H9 (cell line): ENCODE data around the gene DUOXA1. TPM values are rescaled to one million over a fixed set of nuclear protein-coding genes. Genes with fewer than 3 reads are reported as not detected.

ENCODE experiments used
- DNase-seq: peaks from one replicate; pipeline ENCODE4 v3.0.0-alpha.2; 2017
- H2AFZ ChIP-seq: one replicate; pipeline ENCODE4 v1.6.1; 2013; ENCODE audit warnings: mild to moderate bottlenecking, low read length, control low read depth, moderate library complexity
- H2AK5ac ChIP-seq: 2 replicates; pipeline ENCODE4 v1.6.1; 2013; ENCODE audit warnings: low read length, control low read depth, mixed read lengths; ENCODE audit not compliant: insufficient read length
- H2BK120ac ChIP-seq: one replicate; pipeline ENCODE4 v1.6.1; 2013; ENCODE audit warnings: low read depth, mild to moderate bottlenecking, low read length, control low read depth, inconsistent platforms; ENCODE audit not compliant: poor library complexity, severe bottlenecking
- H2BK12ac ChIP-seq: 2 replicates; pipeline ENCODE4 v1.6.1; 2013; ENCODE audit warnings: low read length, control low read depth, mixed read lengths, low read depth; ENCODE audit not compliant: insufficient read length
- H2BK15ac ChIP-seq: 2 replicates; pipeline ENCODE4 v1.6.1; 2013; ENCODE audit warnings: low read depth, low read length, control low read depth
- H2BK20ac ChIP-seq: one replicate; pipeline ENCODE4 v1.6.1; 2013; ENCODE audit warnings: low read depth, mild to moderate bottlenecking, low read length, control low read depth, inconsistent platforms; ENCODE audit not compliant: poor library complexity, severe bottlenecking
- H2BK5ac ChIP-seq: 2 replicates; pipeline ENCODE4 v1.6.1; 2013; ENCODE audit warnings: low read length, control low read depth, mixed read lengths; ENCODE audit not compliant: insufficient read length
- H3K14ac ChIP-seq: 2 replicates; pipeline ENCODE4 v1.6.1; 2013; ENCODE audit warnings: low read length, control low read depth; ENCODE audit not compliant: insufficient read depth
- H3K18ac ChIP-seq: 2 replicates; pipeline ENCODE4 v1.6.1; 2013; ENCODE audit warnings: low read depth, mild to moderate bottlenecking, mixed read lengths, low read length, control low read depth; ENCODE audit not compliant: insufficient read length
- H3K23ac ChIP-seq: 2 replicates; pipeline ENCODE4 v1.6.1; 2013; ENCODE audit warnings: low read length, control low read depth, mixed read lengths, low read depth; ENCODE audit not compliant: insufficient read length
- H3K23me2 ChIP-seq: 2 replicates; pipeline ENCODE4 v1.6.1; 2013; ENCODE audit warnings: low read depth, mild to moderate bottlenecking, mixed read lengths, low read length, control low read depth; ENCODE audit not compliant: insufficient read length, poor library complexity, severe bottlenecking
- H3K27ac ChIP-seq: 2 replicates; pipeline ENCODE4 v1.5.1; 2013; ENCODE audit warnings: low read length, control low read depth, mixed read lengths, low read depth; ENCODE audit not compliant: insufficient read length
- H3K27me3 ChIP-seq: 2 replicates; pipeline ENCODE4 v1.6.1; 2013; ENCODE audit warnings: low read length, control low read depth, inconsistent platforms; ENCODE audit not compliant: insufficient read depth
- H3K4ac ChIP-seq: 2 replicates; pipeline ENCODE4 v1.6.1; 2013; ENCODE audit warnings: low read depth, mild to moderate bottlenecking, control low read depth, inconsistent platforms, low read length, moderate library complexity
- H3K4me1 ChIP-seq: 2 replicates; pipeline ENCODE4 v1.6.1; 2013; ENCODE audit warnings: low read length, control low read depth, inconsistent platforms; ENCODE audit not compliant: insufficient read depth
- H3K4me2 ChIP-seq: 2 replicates; pipeline ENCODE4 v1.6.1; 2013; ENCODE audit warnings: low read length, control low read depth, mixed read lengths; ENCODE audit not compliant: insufficient read length, insufficient read depth
- H3K56ac ChIP-seq: 2 replicates; pipeline ENCODE4 v1.6.1; 2013; ENCODE audit warnings: low read depth, mild to moderate bottlenecking, mixed read lengths, low read length, control low read depth; ENCODE audit not compliant: insufficient read length
- H3K79me1 ChIP-seq: 2 replicates; pipeline ENCODE4 v1.6.1; 2013; ENCODE audit warnings: low read depth, mild to moderate bottlenecking, moderate library complexity, low read length, control low read depth, inconsistent platforms; ENCODE audit not compliant: insufficient read depth, poor library complexity, severe bottlenecking
- H3K79me2 ChIP-seq: 2 replicates; pipeline ENCODE4 v1.6.1; 2013; ENCODE audit warnings: low read length, control low read depth, inconsistent platforms; ENCODE audit not compliant: insufficient read depth
- H3K9ac ChIP-seq: 2 replicates; pipeline ENCODE4 v1.6.1; 2013; ENCODE audit warnings: low read length, control low read depth, mixed read lengths; ENCODE audit not compliant: insufficient read length; ENCODE audit errors: extremely low read depth
- H3K9me3 ChIP-seq: one replicate; pipeline ENCODE4 v1.6.1; 2013; ENCODE audit warnings: low read depth, low read length, inconsistent platforms; ENCODE audit not compliant: control insufficient read depth
- H3T11ph ChIP-seq: one replicate; pipeline ENCODE4 v1.6.1; 2013; ENCODE audit warnings: mild to moderate bottlenecking, low read length, control low read depth, inconsistent platforms
- H4K20me1 ChIP-seq: one replicate; pipeline ENCODE4 v1.6.1; 2013; ENCODE audit not compliant: control insufficient read depth, insufficient read length, insufficient read depth
- H4K5ac ChIP-seq: 2 replicates; pipeline ENCODE4 v1.6.1; 2013; ENCODE audit warnings: low read depth, mild to moderate bottlenecking, mixed read lengths, low read length, control low read depth; ENCODE audit not compliant: insufficient read length
- H4K8ac ChIP-seq: replicated peaks from 2 replicates; pipeline ENCODE4 v1.6.1; 2013; ENCODE audit warnings: low read length, control low read depth, mixed read lengths, low read depth; ENCODE audit not compliant: insufficient read length
- H4K91ac ChIP-seq: 2 replicates; pipeline ENCODE4 v1.6.1; 2013; ENCODE audit warnings: low read depth, mild to moderate bottlenecking, moderate library complexity, mixed read lengths, low read length, control low read depth; ENCODE audit not compliant: insufficient read length
- H3K27ac Mint-ChIP-seq, 3 experiments: 2 replicates in 2 of 3; 3 replicates in 1 of 3; pipeline ENCODE4 v1.8.0; 2020 to 2021; ENCODE audit warnings: mixed read lengths in 3 of 3, mild to moderate bottlenecking in 1 of 3, moderate library complexity in 1 of 3
- H3K27me3 Mint-ChIP-seq: 2 replicates; pipeline ENCODE4 v1.8.0; 2021; ENCODE audit warnings: low read depth, mild to moderate bottlenecking, moderate library complexity, mixed read lengths
- H3K36me3 Mint-ChIP-seq, 3 experiments: 2 replicates in 2 of 3; 3 replicates in 1 of 3; pipeline ENCODE4 v1.8.0; 2020 to 2021; ENCODE audit warnings: low read depth in 3 of 3, mixed read lengths in 3 of 3; ENCODE audit not compliant: insufficient read depth in 1 of 3
- H3K4me1 Mint-ChIP-seq, 2 experiments: 2 replicates each; pipeline ENCODE4 v1.8.0; 2020; ENCODE audit warnings: mixed read lengths in 2 of 2
- H3K4me3 Mint-ChIP-seq, 2 experiments: 2 replicates in 1 of 2; 3 replicates in 1 of 2; pipeline ENCODE4 v1.8.0; 2020 to 2021; ENCODE audit warnings: mild to moderate bottlenecking in 2 of 2, mixed read lengths in 2 of 2, moderate library complexity in 1 of 2
- H3K9me3 Mint-ChIP-seq, 2 experiments: 2 replicates in 1 of 2; 3 replicates in 1 of 2; pipeline ENCODE4 v1.8.0; 2020; ENCODE audit warnings: mild to moderate bottlenecking in 2 of 2, mixed read lengths in 2 of 2, moderate library complexity in 1 of 2
- CTCF ChIP-seq: fragments of 200-600 bp; sonication (generic); conservative IDR thresholded peaks from 3 replicates; pipeline ENCODE4 v1.8.0; 2021; ENCODE audit warnings: antibody characterized with exemption, mild to moderate bottlenecking
- WGBS: extraction: QIAGEN DNeasy Blood & Tissue Kit; methylation state at CpG from one replicate; pipeline ENCODE4 v1.1.7; 2013; ENCODE audit warnings: missing lambda C conversion rate, low lambda C conversion rate, mixed read lengths; ENCODE audit not compliant: insufficient read length; ENCODE audit errors: extremely low coverage; 5-methylcytosine and 5-hydroxymethylcytosine counted together
- total RNA-seq: library from RNA; stranded (reverse); gene quantifications from 2 replicates; pipeline ENCODE4 v1.2.1, GENCODE V29; 2021

Gene DUOXA1
- total RNA-seq, 1 experiment from 2014 or later, result 1.2 TPM

DNA sequence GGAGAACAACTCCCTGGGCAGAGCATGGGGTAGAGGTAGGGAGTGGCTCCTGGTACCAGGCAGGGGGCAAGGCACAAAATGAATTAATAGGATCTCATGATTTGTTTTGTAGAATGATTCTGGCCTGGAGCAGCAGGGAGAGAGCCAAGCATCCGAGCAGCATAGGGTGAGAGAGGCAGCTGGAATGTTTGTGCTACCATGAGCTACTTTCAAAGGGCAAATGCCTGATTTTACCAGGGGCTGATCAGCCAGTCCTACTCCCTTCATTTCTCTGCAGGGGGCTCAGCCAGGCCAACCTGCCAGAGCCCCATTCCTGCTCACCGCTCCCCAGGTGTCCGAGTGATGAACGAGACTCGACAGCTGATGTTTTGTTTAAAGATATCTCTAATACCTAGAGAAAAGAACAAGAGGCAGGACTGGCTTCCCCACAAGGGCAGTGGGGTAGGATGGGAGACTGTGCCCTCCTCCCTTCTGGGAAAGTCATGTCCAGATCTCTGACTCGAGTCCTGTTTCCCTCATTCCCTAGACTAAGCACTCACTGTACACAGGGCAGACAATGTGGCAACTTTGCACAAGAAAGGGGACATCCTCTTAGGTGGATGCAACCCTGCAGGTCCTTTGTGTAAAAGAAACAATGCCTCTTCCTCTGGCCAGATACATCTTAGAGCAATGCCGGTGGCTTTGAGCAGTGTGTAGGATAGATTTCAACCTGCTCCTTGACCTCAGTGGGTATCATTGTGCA lies 28.6 kb downstream of the DUOXA1 start:
- H3K27ac Mint-ChIP-seq, result no peak overlapping the region; a peak in 1 of 7 replicates

More for the DNA sequence above, 28.6 kb downstream of the DUOXA1 start:
- Histone ChIP-seq H3T11ph (no peak overlapping the region), H2AFZ (no peak overlapping the region), H2BK12ac (no peak overlapping the region), H3K4me1 (peaks cover 6% of the 10 kb centered on the region; the same call in 1 of the 2 replicates), H2BK15ac (no peak overlapping the region), H2BK20ac (no peak overlapping the region), H3K18ac (no peak overlapping the region), H4K5ac (no peak overlapping the region), H3K79me1 (no peaks in the 10 kb centered on the region), H3K27ac (no peak overlapping the region), H3K79me2 (no peaks in the 10 kb centered on the region), H2BK120ac (no peak overlapping the region), H2BK5ac (no peak overlapping the region), H4K91ac (no peak overlapping the region), H3K27me3 (no peaks in the 10 kb centered on the region), H3K4ac (no peak overlapping the region), H3K9ac (no peak overlapping the region), H4K20me1 (no peaks in the 10 kb centered on the region), H3K23ac (no peak overlapping the region), H3K14ac (no peak overlapping the region), H3K4me2 (peak overlapping the region; percentile 38), H4K8ac (no peak overlapping the region), H2AK5ac (no peak overlapping the region), H3K56ac (no peak overlapping the region), H3K9me3 (no peaks in the 10 kb centered on the region), H3K23me2 (no peaks in the 10 kb centered on the region)
- no peak for TF ChIP-seq CTCF
- DNase-seq, result no peak
- Mint-ChIP-seq H3K4me1 (peaks cover 20 to 28% of the 10 kb centered on the region in 2 experiments), H3K9me3 (no peaks in the 10 kb centered on the region; a peak in 1 of 5 replicates), H3K27me3 (peaks cover 34% of the 10 kb centered on the region), H3K4me3 (peak overlapping the region; percentile 10 to 21; a peak in 3 of 5 replicates), H3K36me3 (no peaks in the 10 kb centered on the region; a peak in 1 of 7 replicates)
- WGBS, result no CpG with 5 or more reads among the region's 7 CpGs
